Nephron (organoid): ENCODE measurements around the gene CAPN13.

ENCODE experiments used
- H3K27ac Mint-ChIP-seq, 3 experiments: 2 replicates each; pipeline ENCODE4 v1.8.0; 2020; ENCODE audit warnings: mixed read lengths in 3 of 3, mild to moderate bottlenecking in 2 of 3, moderate library complexity in 1 of 3
- H3K27me3 Mint-ChIP-seq: 2 replicates; pipeline ENCODE4 v1.8.0; 2021; ENCODE audit warnings: low read depth, mild to moderate bottlenecking, moderate library complexity, mixed read lengths
- H3K36me3 Mint-ChIP-seq: 2 replicates; pipeline ENCODE4 v1.8.0; 2020; ENCODE audit warnings: low read depth, mixed read lengths
- H3K4me1 Mint-ChIP-seq: 2 replicates; pipeline ENCODE4 v1.8.0; 2020; ENCODE audit warnings: mixed read lengths
- H3K4me3 Mint-ChIP-seq, 3 experiments: 2 replicates each; pipeline ENCODE4 v1.8.0; 2020; ENCODE audit warnings: mild to moderate bottlenecking in 3 of 3, mixed read lengths in 3 of 3, moderate library complexity in 2 of 3
- H3K9me3 Mint-ChIP-seq: 2 replicates; pipeline ENCODE4 v1.8.0; 2020; ENCODE audit warnings: mixed read lengths
- CTCF ChIP-seq, 3 experiments: fragments of 200-600 bp; sonication (generic); IDR thresholded peaks; one replicate each; pipeline ENCODE4 v1.5.0; 2021; ENCODE audit warnings: antibody characterized with exemption in 3 of 3; ENCODE audit not compliant: unreplicated experiment in 3 of 3

CAPN13 gene

DNA sequence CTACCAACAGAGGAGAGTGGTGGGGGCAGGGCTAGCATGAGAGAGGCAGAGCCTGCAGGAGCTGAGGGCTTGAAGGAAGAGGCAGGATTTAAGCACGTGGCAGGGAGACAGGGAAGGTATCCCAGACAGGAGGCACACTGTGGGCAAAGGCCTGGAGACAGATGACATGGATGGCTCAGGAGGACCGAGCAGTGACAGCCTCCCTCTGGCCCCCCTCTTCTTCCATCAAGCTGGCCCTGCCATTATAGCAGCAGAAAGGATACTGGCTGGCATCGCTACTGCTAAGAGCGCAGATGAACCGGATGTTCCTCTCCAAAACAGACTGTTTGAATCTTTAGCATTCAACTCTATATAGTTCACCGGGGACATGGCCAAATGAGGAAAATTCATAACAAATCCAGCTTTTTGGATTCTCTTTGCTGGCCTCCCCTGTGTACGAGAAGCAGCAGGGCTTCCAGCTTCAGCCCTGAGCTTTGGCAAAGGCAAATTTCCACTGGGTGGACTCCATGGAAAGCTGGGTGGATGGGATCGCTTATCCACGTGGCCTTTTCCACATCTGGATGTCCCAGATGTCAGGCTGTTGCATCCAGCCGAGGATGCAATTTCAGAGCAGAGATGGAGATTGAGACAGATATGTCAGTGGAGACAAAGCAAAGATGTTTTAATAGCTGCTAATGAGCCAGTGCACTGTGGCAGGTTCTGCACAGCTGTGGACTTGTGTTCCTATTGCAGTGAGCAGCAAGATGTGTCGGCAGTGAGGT lies 36.2 kb downstream of the CAPN13 start:
- Mint-ChIP-seq H3K36me3 (no peaks in the 10 kb centered on the region), H3K27ac (no peak overlapping the region), H3K9me3 (no peaks in the 10 kb centered on the region), H3K27me3 (peaks cover 20% of the 10 kb centered on the region), H3K4me3 (no peak overlapping the region), H3K4me1 (no peaks in the 10 kb centered on the region)
- no peak for TF ChIP-seq CTCF (IDR thresholded peaks at IDR 0.05; ENCODE audit: unreplicated experiment in 3 of 3)

- Mint-ChIP-seq H3K9me3 (no peaks in the 10 kb centered on the region), H3K36me3 (no peaks in the 10 kb centered on the region), H3K27me3 (peaks cover 22% of the 10 kb centered on the region), H3K4me3 (no peak overlapping the region), H3K27ac (no peak overlapping the region), H3K4me1 (no peaks in the 10 kb centered on the region)
- TF ChIP-seq CTCF (IDR thresholded peaks at IDR 0.05; ENCODE audit: unreplicated experiment in 3 of 3) = no peak
These were observed 37.3 kb downstream of the CAPN13 start for GRCh38 chr2:30769891-30770462.

- Mint-ChIP-seq H3K9me3 (no peaks in the 10 kb centered on the region), H3K4me1 (no peaks in the 10 kb centered on the region), H3K4me3 (no peak overlapping the region), H3K27me3 (peaks cover 27% of the 10 kb centered on the region), H3K27ac (no peak overlapping the region), H3K36me3 (no peaks in the 10 kb centered on the region)
- no peak for TF ChIP-seq CTCF (IDR thresholded peaks at IDR 0.05; ENCODE audit: unreplicated experiment in 3 of 3)
These were observed 37.8 kb downstream of the CAPN13 start for GRCh38 chr2:30769481-30769780.

DNA sequence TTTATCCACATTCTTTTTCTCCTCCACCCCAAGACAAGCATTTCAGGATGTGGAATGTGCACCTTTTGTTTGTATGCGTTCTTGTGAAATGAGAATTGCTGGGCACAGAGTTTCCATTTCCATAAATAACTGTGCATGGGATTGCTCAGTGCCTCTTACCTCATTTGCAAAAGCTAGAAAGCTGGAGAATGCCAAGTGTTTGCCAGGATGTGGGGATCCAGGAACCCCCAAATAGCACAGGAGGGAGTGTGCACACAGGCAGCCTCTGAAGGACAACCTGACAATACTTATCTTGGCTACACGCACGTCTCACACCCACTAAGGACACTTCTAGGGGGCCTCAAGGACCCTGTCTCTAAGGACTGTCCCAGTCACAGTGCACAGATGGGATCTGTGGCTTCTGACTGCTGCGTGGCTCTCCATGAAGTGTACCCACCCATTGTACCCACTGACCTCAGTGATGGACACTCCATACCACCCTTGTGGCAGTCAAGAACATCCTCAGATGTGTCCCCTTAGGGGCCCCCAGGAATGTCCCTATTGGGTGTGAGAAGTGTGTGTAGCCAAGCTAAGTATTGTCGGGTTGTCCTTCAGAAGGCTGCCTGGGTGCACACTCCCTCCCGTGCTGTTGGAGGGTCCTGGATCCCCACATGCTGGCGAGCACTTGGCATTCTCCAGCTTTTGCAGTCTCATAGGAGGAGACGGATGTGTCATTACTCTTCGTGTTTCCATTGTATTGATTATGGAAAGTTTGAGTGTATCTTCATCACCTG lies 38.4 kb downstream of the CAPN13 start:
- Mint-ChIP-seq H3K27ac (no peak overlapping the region), H3K27me3 (peaks cover 29% of the 10 kb centered on the region), H3K4me1 (no peaks in the 10 kb centered on the region)

DNA sequence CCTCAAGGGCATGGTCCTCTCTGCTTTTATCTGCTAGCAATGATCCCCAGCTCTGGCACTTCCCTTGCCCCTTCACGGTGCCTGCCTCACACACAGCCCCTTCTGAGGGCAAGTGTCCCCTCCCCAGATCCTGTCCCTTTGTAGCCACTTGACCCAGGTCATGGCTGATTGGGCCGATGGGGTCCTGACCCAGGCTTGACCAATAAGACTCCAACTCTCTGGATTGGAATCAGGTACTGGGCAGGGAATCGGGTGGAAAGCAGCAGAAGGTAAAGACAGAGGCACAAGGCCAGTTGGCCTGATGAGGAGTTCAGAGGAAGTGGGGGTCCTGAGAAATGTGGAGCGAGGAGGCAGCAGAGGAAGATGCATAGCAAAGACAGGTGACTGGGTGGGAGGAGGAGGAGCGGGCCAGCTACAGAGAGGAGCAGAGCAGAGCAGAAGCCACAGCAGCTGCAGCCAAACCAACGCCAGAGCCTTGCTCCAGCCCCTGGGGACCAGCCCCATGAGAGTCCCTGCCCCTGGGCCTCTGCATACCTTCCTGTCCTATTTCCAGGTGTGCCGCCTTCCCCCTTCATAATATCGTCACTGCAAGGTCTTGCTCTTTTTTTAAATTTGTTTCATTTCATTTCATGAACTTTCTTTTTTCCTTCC lies 39.1 kb downstream of the CAPN13 start:
- Mint-ChIP-seq H3K4me3 (no peak overlapping the region), H3K36me3 (no peaks in the 10 kb centered on the region), H3K4me1 (no peaks in the 10 kb centered on the region), H3K27me3 (peaks cover 26% of the 10 kb centered on the region), H3K27ac (no peak overlapping the region), H3K9me3 (no peaks in the 10 kb centered on the region)
- TF ChIP-seq CTCF (IDR thresholded peaks at IDR 0.05; ENCODE audit: unreplicated experiment in 3 of 3) = no peak

More for the DNA sequence above, 38.4 kb downstream of the CAPN13 start:
- H3K4me3 Mint-ChIP-seq = no peak overlapping the region
- no peaks in the 10 kb centered on the region for H3K36me3 Mint-ChIP-seq
- no peaks in the 10 kb centered on the region for H3K9me3 Mint-ChIP-seq
- no peak for TF ChIP-seq CTCF (IDR thresholded peaks at IDR 0.05; ENCODE audit: unreplicated experiment in 3 of 3)
